GM21367 (cell line): ENCODE measurements around the gene AHCYL2.
"Not testable (repeated sequence)": the region's sequence is repeated elsewhere in the genome, so short reads cannot be mapped to it uniquely, and the experiment has no call there.

Source experiments
- ATAC-seq: cut with Tn5 transposase; IDR thresholded peaks from one replicate; pipeline ENCODE4 v1.9.1; 2021; ENCODE audit not compliant: unreplicated experiment

The AHCYL2 gene

DNA sequence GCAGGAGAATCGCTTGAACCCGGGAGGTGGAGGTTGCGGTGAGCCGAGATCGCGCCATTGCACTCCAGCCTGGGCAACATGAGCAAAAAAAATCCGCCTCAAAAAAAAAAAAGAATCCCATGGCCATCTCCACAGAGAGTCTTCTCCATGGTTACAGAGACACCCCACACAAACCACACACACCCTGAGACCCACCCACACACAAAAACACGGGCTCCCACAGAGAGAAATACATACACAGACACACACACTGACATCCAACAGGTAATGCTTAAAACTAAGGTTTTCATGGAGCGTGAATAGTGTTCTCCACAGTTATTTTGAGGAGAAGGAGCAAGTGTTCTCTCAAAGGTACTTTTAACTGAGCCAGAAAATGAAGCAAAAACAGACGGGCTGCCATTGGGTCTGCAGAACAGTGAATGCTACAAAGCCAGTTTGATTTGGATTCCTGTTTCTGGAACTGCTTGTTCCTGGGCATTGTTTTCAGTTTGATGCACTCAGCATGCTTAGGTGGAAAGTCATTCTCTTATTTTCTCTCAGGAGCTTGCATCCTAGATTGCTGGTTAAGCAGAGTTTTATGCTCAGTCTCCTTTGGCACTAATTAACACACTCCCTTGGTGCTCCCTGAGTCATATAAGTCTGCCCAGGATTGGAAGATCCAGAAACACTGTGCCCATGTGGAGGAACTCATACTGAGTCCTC is 15.4 kb downstream of the AHCYL2 start:
- no peak for ATAC-seq

DNA sequence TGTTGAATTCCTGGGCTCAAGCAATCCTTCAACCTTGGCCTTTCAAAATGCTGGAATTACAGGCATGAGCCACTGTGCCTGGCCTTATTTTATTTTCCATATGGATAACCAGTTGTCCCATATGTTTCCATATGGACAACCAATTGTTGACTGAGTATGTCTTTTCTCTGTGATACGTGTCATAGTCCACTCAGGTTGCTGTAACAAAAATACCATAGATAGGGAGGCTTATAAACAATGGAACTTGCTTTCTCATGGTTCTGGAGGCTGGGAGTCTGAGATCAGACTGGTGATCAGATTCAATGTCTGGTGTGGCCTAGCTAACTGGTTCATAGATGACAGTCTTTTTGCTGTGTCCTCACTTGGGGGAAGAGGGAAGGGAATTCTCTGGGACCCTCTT is 19.4 kb downstream of the AHCYL2 start:
- no peak for ATAC-seq

DNA sequence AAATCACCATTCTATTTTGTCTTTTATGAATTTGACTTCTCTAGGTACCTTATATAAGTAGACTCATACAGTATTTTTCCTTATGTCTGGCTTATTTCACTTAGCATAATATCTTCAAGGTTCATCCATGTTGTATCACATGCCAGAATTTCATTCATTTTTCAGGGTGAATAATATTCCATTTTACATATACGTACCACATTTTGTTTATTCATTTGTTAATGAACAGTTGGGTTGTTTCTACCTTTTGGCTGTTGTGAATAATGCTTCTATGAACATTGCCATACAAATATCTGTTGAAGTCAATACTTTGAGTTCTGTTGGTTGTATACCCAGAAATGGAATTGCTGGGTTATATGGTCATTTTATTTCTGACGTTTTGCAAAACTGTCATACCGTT is 20.7 kb downstream of the AHCYL2 start:
- no peak for ATAC-seq

DNA sequence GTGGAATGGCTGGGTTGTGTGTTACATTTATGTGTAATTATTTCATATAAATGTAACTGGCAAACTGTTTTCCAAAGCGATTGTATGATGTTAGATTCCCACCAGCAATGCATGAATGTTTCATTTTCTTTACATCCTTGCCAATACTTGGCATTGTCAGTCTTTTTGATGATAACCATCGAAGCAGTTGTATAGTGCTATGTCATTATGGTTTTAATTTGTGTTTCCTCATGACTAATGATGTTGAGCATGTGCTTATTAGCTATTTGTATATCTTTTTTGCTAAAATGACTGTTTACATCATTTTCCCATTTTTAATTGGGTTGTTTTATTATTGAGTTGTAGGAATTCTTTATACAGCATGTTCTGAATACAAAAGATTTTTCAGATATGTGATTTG is 22.3 kb downstream of the AHCYL2 start:
- no peak for ATAC-seq

DNA sequence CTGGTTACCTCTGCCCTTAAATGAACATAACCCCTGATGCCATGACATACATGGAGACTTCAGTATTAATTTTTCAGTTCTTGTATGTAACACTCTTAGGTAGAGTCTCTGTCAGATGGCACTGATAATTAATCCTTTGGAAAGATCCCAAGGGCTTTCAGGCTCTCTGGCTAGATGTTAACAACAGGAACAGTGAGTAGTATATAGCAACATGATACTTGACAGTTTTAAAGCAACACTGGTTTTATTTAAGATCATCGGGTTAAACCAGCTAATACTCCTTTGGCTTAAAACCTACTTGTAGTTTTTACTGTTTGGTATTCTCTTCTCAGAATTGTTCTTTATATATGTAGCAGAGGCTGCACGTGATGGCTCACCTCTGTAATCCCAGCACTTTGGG is 27.3 kb downstream of the AHCYL2 start:
- no peak for ATAC-seq

DNA sequence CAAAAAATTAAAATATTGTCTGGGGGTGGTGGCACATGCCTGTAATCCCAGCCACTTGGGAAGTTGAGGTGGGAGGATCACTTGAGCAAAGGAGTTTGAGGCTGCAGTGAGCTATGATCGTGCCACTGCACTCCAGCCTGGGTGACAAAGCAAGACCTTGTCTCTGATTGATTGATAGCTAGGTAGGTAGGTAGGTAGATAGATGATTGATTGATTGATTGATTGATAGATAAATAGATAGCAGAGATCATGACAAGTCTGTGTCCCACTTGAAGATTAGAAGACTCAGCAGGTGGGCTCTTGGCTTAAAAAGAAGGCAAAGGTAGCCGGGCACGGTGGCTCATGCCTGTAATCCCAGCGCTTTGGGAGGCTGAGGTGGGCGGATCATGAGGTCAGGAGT is 27.8 kb downstream of the AHCYL2 start:
- not testable (repeated sequence) for ATAC-seq

DNA sequence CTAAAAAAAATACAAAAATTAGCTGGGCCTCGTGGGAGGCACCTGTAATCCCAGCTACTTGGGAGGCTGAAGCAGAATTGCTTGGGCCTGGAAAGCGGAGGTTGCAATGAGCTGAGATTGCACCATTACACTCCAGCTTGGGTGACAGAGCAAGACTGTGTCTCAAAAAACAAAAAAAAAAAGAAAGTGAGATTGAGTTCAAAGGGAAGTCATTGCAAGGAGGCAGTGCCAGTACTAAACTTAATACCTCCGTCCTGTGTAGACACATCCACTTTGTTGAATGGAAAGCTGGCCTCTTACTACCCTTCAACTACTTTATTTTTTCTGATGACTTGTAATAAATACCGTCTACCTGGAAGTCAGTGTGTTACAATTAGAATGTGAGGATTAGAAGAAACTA is 31.0 kb downstream of the AHCYL2 start:
- ATAC-seq = no peak

DNA sequence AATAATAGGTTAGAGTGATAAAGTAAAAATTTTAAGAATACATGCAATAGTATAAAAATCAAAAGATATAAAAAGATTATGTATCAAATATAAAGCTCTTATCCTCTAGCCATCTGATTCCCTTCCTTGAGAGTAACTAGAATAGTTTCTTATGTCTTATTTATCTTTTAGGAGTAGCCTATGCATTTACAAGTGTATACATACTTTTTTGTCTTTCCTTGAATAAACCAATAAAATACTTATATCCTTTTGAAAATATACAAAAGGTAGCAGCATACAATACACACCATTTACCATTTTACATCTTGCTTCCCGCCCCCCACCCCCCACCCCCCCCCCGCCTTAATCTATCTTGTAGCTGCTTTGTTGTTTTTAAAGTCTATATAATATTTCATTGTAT is 31.4 kb downstream of the AHCYL2 start:
- ATAC-seq = no peak

DNA sequence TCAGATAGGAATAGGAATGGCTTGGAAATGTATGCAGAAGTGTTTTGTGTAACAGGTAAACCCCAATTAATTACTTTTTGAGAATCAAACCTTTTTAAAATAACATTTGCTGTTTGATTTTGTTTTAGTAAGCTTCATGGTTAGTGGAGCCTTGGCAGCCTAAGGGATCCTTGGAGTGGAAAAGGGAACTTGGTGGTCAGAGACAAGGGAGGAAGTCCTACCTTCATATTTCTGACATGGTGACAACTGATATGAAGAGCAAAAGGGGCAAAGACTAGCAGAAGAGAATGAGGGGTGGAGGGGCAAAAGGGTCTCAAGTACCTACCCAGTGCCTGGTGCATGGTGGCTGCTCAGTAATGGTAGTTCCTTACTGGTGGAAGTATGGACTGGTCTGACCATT is 32.3 kb downstream of the AHCYL2 start:
- no peak for ATAC-seq

DNA sequence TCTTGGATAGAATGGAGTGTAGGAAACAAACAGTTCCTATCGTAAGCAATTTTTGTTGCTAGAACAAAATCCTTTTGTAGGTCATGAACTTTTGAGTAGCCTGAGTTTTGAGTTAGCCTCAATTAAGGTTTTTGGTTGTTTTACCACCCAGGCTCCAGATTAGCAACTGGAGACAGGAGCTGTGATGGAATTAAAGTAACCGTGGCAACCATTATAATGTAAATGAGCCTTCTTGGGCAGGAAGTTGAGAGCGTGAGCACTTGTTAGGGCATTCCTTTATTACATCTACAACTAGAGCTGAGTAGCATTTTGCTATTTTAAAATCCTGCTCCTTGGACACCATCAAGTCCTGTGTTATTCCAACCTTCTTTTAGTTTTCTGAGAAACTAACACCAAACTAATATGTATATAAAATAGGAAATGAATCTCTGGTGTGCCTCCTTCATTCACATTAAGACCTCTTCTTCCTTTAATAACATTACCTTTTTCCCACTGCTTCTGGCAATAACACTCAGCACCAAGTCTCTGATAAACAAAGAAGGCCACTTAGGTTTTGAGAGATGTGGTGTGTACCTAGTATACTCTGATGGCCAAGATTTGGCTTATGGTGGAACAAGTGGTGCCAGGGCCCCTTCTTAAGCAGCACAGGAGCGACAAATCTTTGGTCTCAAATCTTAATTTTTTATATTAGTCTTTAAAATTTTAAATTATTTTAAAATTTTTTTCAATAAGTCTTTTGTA is 34.0 kb downstream of the AHCYL2 start:
- ATAC-seq = no peak

DNA sequence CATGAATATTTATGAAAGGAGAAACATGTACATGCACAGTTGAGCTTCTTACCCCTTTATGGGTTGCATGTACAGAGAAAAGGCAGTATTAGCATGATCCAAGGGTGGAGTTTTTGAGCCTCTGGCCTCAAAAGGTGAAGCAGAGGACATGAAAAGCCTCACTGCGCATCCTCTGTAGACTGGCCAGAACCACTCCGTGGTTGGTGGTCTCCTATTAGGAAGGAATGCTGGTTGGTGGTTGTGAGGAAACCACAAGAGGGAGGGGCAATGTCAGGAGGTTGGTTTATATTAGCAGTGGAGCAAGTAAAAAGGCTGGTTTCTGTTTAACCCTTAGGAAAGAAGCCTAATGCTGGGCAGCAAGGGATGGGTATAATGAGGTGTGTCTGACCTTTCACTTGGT is 37.5 kb downstream of the AHCYL2 start:
- ATAC-seq = no peak

DNA sequence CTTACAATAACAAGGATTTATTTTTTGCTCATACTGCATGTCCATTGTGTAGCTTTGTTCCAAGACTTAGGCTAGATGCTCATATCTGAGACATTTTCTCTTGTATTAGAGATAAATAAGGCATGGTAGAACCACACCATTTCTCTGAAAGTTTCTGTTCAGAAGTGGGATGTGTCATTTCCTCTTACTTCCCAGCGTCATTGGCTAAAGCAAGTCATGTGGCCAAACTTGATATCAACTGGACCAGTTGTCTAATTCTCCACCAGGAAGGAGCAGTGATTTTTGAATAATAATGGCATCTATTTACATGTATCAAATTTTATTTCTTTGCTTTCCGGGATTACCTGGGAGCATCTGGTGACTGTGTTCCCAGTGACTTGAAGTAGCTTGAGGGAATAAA is 38.3 kb downstream of the AHCYL2 start:
- ATAC-seq = no peak

DNA sequence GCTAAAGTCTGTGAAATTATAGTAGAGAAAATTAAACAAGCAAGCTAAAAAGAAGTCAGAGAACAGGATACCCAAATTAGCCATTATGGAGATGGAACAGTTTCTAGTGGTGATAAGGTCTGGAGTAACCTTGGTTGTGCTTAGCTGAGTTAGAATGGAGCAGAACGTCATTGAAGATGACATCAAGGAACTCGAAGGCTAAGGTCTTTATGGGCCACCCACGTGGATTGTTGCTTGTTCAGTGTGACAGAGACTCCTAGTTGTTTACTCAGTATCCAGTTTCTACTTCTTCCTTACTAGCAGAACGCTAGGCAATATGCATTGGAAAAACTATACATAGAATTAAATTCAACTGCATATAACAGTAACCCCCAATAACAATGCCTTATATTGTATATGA is 39.7 kb downstream of the AHCYL2 start:
- ATAC-seq = no peak

DNA sequence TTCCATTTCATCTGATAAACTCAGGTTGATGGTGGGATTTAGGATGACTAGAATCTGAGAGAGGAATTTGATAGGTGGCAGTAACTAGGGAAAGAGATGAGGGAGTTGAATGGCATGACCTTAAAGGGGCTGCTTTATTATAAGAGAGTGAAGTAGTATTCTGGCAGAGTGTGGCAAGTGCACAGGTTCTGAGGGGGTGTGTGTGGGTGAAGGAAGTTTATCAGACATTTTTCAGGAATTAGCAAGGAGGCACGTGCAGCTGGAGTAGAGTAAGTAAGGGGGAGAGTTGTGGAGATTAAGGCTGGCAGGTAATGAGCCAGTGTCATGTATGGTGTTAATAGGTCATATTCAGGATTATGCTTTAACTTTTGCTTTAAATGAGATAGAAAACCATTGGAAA is 40.5 kb downstream of the AHCYL2 start:
- ATAC-seq = no peak

DNA sequence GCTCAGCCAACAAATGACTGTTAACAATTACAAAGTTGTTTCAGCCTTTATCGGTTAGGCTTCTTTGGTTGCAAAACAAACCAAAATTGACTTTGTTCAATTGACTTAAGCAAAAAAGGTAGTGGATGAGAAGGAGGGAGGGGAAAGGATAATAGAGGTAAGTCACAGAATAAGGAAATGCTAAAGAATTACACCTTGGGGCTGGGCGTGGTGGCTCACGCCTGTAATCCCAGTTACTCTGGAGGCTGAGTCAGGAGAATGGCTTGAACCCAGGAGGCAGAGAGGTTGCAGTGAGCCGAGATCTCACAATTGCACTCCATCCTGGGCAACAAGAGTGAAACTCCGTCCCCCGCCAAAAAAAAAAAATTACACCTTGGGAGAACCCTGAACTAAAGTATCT is 41.4 kb downstream of the AHCYL2 start:
- no peak for ATAC-seq

DNA sequence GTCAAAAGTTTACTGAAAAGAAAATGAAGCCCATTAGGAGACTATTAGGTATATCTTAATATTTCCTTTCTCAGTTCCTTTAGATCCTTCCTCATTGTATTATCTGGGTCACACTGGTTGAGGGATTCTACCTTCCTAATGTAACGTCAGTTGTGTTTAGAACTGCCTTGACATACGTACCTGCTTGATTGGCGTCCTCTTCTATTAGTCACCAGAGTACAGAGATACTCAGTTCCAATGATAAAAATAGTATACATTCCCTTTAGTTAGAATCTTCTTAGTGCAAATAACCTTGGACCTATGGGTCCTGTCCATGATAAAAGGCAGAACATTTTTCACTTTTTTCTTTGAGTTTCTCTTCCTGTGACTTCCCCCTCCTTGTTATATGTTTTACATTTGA is 45.2 kb downstream of the AHCYL2 start:
- ATAC-seq = no peak

DNA sequence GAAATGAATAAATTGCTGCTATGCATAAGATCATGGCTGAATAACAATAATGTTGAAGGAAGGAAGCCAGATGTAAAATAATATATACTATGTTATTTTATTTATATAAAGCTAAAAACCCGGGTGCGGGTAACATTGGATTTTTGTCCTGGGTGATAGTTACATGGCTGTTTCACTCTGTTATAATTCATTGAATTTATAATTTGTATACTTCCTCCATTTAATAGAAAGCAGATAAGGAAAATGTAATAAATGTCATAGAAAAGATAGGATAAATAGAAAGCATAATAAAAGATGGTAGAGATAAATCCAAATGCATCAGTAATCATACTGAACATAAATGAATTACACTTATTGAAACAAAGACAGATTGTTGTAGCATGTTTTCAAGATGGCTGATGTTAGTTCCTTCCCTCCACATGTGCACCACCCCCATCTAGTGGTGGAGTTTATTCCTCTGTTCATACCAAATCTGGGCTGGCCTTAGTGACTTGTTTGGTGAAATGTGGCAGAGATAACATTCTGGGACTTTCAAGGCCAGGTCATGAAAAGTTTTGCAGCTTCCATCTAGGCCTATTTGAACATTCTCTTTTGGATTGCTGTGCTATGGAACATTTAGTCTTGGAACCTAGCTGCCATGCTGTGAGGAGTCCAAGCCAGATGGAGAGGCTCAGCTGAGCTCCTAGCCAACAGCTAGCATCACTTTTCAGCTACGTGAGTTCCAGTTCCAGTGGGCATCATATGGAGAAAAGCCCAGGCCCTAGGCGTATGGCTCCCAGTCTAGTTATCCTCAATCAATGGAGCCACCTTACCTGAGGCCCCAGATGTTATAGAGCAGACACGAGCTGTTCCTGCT is 46.9 kb downstream of the AHCYL2 start:
- no peak for ATAC-seq

DNA sequence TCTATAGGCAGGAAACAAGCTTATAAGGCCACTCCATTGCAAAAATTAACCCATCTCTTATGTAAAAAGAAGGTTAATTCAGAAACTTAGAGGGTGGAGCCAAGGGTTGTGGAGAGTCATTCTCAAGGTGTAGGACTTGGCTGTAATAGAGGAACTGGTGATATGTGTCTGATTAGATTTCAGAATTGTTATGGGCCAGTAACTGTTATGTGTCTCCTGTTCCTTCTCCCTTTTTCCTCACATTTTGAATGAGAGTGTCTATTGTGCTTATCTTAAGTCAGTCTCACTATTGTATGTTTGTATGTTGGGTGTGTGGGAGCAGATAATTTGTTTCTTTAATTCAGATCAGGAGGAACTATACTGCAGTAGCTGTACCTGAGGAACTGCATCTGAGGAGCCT is 49.1 kb downstream of the AHCYL2 start:
- no peak for ATAC-seq

DNA sequence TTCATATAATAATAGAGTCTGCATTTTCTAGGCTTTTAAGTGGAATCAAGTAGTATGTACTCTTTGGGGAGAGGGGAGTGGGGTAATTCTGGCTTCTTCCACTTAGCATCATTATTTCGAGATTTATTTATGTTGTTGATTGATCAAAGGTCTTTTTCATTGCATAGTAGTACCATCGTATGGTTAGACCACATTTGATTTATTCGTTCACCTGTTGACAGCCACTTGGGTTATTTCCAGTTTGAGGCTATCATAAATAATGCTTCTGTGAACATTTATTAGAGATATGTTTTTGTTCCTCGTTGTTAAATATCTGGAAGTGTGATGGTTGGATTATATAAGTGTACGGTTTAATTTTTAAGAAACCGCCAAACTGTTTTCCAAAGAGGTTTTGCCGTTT is 52.8 kb downstream of the AHCYL2 start:
- no peak for ATAC-seq

DNA sequence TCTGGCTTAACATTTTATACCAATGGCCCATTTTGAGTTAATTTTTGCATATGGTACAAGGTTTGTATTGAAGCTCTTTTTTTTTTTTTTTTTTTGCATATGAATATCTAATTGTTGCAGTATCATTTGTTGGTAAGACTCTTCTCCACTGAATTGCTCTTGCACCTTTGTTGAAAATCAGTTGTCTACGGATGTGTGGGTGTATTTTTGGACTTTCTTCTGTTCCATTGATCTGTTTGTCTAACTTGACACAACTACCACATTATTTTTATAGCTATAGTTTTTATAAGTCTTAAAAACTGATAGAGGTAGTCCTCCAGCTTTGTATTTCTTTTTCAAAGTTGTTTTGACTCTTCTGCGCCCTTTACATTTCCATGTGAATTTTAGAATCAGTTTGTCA is 53.9 kb downstream of the AHCYL2 start:
- ATAC-seq = no peak

DNA sequence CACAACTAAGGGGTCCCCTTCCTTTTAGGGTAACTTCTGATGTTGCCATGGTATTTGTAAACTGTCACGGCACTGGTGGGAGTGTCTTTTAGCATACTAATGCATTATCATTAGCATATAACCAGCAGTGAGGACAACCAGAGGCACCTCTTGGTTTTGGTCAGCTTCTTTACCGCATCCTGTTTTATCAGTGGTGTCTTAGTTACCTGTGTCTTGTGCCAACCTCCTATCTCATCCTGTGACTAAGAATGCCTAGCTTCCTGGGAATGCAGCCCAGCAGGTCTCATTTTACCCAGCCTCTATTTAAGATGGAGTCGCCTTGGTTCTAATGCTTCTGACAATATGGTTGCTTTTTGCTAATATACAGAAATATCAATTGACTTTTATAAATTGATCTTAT is 54.9 kb downstream of the AHCYL2 start:
- ATAC-seq = no peak

DNA sequence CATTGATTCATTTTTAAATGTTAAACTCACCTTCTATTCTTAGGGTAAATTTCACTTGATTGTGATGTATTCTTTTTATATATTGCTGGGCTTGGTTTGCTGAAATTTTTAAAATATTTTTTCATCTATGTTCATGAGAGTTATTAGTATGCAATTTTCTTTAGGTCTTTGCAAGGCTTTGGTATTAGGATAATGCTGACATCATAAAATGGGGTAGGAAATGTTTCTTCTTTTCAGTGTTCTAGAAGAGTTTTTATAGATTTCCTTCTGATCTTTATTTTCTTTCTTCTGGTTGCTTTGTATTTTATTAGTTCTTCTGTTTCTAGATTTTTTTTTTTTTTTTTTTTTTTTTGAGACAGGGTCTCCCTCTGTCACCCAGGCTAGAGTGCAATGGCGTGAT is 56.3 kb downstream of the AHCYL2 start:
- ATAC-seq = no peak
